Measurements from ENCODE around the gene MISP.

MISP gene

GRCh38 chr19:791007-791566 is 40.2 kb downstream of the MISP start:
- DNase-seq (ENCODE audit: extremely low read depth, low read depth) = no peak
- TF ChIP-seq CTCF (IDR thresholded peaks at IDR 0.05; ENCODE audit: low read depth, low read length) = no peak

DNA sequence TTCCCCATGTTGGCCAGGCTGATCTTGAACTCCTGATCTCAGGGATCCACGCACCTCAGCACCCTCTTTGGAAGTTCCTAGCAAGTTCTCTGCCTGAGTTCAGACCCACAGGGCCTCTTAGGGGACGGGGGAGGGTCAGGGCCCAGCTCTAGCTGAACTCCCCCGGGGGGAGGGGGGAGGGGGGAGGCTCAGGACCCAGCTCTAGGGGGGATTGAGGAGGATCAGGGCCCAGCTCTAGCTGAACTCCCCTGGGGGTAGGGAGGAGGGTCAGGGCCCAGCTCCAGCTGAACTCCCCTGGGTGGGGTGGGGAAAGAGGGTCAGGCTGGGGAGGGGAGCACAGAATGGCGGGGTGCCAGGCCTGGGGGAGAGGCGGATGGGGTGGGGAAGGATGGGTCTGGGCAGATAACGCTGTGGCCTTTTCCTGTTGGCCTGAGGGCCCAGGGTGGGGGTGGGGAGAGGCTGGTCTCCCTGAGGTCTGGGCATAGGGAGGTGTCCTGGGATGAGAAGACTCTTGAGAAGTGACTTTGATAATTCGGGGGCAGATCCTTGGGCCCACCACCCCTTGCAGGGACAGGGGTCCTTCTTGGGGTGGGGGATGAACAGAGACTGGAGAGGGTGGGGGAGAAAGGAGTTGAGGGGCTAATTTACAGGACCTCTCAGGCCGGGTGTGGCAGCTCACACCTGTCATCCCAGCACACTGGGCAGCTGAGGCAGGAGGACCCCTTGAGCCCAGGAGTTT is 40.8 kb downstream of the MISP start:
- no peak for TF ChIP-seq CTCF (IDR thresholded peaks at IDR 0.05; ENCODE audit: low read depth, low read length)
- DNase-seq (ENCODE audit: extremely low read depth, low read depth) = no peak

DNA sequence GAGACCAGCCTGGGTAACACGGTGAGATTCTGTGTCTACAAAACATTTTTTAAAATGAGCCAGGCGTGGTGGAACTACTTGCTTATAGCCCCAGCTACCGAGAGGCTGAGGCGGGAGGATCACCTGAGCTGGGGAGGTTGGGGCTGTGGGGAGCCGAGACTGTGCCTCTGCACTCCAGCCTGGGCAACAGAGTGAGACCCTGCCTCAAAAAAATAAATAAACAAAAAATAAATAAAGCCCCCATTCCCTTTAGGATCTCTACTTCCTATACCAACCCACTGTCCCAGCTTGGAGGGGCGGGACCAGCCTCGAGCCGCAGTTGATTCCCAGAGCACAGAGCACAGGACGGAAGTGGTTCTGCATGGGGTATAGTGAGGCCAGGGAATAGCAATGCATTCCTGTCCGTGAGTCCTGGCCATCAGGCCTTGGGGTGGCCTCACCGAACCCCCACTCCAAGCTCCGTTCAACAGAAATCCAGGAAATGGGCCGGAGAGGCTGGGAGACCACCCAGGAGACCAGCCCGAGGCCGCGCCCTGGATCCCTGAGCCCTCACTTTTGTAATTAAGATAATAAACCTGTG is 41.5 kb downstream of the MISP start:
- DNase-seq (ENCODE audit: extremely low read depth, low read depth) = no peak

DNA sequence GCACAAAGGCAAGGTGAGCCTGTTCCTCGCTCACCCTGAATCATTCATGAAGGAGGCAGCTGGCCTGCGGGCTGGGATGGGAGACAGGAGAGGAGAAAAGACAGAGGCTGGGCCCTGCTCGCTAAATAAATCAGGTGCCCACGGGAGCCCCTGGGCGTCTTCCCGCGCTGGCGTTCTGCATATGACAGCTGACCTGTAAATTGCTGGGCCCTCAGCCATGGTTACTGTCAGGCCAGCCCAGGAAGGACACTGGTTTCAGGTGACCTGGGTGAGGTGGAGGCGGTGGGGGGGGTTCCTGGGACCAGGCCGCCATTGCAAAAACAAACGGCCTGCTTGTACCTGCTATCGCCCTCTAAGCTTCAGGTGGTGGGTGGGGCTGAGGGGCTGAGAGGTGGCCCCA is 42.9 kb downstream of the MISP start:
- no peak for DNase-seq (ENCODE audit: extremely low read depth, low read depth)
- TF ChIP-seq CTCF (IDR thresholded peaks at IDR 0.05; ENCODE audit: low read depth, low read length) = no peak

More for the DNA sequence above, 41.5 kb downstream of the MISP start:
- no peak for TF ChIP-seq CTCF (IDR thresholded peaks at IDR 0.05; ENCODE audit: low read depth, low read length)

GRCh38 chr19:795073-795611 is 44.2 kb downstream of the MISP start:
- no peak for DNase-seq (ENCODE audit: extremely low read depth, low read depth)
- no peak for TF ChIP-seq CTCF (IDR thresholded peaks at IDR 0.05; ENCODE audit: low read depth, low read length)

DNA sequence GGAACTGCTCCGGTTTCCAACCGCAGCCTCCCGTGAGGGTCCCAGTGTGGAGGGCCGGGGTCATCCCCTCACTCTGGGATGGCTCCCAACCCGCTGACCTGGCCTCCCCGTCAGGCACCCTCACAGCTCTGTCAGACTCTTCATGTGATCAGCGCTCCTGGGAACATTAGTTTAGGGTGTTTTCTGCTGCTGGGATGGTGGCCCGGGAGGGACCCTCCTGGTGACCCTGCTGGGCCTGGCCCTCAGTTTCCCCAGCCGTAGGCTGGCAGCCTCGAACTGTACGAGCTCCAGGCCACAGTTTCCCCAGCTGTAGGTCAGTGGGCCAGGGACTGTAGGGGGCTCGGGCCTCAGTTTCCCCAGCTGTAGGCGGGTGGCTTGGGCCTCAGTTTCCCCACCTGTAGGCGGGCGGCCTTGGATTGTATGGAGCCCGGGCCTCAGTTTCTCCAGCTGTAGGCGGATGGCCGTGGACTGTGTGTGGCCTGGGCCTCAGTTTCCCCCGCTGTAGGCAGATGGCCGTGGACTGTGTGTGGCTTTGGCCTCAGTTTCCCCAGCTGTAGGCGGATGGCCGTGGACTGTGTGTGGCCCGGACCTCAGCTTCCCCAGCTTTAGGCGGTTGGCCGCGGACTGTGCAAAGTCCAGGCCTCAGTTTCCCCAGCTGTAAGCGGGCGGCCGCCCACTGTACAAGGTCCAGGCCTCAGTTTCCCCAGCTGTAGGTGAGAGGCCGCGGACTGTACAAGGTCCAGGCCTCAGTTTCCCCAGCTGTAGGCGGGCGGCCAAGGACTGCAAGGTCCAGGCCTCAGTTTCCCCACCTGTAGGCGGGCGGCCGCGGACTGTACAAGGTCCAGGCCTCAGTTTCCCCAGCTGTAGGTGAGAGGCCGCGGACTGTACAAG is 45.0 kb downstream of the MISP start:
- no peak for DNase-seq (ENCODE audit: extremely low read depth, low read depth)
- no peak for TF ChIP-seq CTCF (IDR thresholded peaks at IDR 0.05; ENCODE audit: low read depth, low read length)

Data from AG09319 (cell line).